ENCODE results near the gene ANTXR2.

Gene ANTXR2

DNA sequence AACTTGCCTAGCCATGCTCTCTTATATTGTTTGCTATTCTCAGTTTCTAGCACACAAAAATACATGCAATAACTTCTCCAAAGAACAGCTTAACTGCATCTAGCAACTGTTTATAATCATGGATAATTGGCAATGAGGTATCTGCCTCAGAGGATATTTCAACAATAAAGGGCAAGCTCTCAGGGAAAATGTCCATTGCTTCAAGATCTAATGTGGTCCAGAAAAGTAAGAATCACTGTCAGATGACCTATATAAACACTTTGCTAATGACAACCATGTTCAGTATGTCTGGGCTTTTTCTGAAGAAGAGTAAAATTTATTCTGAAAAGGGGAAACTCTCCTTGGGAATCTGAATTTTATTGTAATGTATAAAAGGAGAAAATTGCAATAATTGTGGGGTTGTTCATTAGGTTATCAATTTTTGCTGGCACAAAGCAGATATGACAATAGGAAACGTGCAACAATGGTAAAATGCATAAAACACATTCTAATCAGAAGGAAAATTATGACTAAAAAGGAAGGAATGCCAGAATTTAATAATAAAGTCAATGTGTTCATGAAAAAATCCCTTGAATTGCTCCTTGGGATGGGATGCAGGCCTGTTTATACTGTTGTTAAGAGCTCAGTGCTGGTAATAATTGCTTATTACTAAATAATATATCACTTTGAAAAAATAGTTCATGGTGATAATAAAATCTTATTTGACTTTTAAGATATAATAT lies 90.3 kb downstream of the ANTXR2 start:
- Histone ChIP-seq H4K20me1 (ENCODE audit: insufficient read depth, low read length) (no peaks in the 10 kb centered on the region), H3K27ac (ENCODE audit: low read depth, low read length, poor library complexity, severe bottlenecking) (no peak overlapping the region), H3K9me2 (ENCODE audit: low read depth, low read length) (no peaks in the 10 kb centered on the region), H2AFZ (ENCODE audit: low read length) (no peak overlapping the region), H3K9ac (ENCODE audit: low read length) (no peak overlapping the region), H3K27me3 (ENCODE audit: insufficient read depth, low read length) (no peaks in the 10 kb centered on the region), H3K79me2 (ENCODE audit: insufficient read depth, low read length) (no peaks in the 10 kb centered on the region), H3K4me1 (ENCODE audit: insufficient read depth, low read length, severe bottlenecking) (no peaks in the 10 kb centered on the region), H3K4me3 (ENCODE audit: low read depth, low read length, poor library complexity, severe bottlenecking) (no peak overlapping the region), H3K4me2 (ENCODE audit: low read length) (no peak overlapping the region), H3K36me3 (ENCODE audit: insufficient read depth, low read length) (no peaks in the 10 kb centered on the region), H3K9me3 (ENCODE audit: low read length) (no peaks in the 10 kb centered on the region), H3F3A (ENCODE audit: insufficient read depth, low read length) (no peaks in the 10 kb centered on the region)
- TF ChIP-seq, protein P1, sequence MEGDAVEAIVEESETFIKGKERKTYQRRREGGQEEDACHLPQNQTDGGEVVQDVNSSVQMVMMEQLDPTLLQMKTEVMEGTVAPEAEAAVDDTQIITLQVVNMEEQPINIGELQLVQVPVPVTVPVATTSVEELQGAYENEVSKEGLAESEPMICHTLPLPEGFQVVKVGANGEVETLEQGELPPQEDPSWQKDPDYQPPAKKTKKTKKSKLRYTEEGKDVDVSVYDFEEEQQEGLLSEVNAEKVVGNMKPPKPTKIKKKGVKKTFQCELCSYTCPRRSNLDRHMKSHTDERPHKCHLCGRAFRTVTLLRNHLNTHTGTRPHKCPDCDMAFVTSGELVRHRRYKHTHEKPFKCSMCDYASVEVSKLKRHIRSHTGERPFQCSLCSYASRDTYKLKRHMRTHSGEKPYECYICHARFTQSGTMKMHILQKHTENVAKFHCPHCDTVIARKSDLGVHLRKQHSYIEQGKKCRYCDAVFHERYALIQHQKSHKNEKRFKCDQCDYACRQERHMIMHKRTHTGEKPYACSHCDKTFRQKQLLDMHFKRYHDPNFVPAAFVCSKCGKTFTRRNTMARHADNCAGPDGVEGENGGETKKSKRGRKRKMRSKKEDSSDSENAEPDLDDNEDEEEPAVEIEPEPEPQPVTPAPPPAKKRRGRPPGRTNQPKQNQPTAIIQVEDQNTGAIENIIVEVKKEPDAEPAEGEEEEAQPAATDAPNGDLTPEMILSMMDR (IDR thresholded peaks at IDR 0.05; ENCODE audit: low read length): no peak
- no peak for TF ChIP-seq EZH2 (IDR thresholded peaks at IDR 0.05; ENCODE audit: borderline replicate concordance, low read length)

GRCh38 chr4:79980448-79980847 lies 92.6 kb downstream of the ANTXR2 start:
- Histone ChIP-seq H3K9me2 (ENCODE audit: low read depth, low read length) (no peaks in the 10 kb centered on the region), H3K79me2 (ENCODE audit: insufficient read depth, low read length) (no peaks in the 10 kb centered on the region), H3K27me3 (ENCODE audit: insufficient read depth, low read length) (no peaks in the 10 kb centered on the region), H4K20me1 (ENCODE audit: insufficient read depth, low read length) (no peaks in the 10 kb centered on the region), H3K9me3 (ENCODE audit: low read length) (no peaks in the 10 kb centered on the region), H3K4me1 (ENCODE audit: insufficient read depth, low read length, severe bottlenecking) (no peaks in the 10 kb centered on the region), H3K9ac (ENCODE audit: low read length) (no peak overlapping the region), H2AFZ (ENCODE audit: low read length) (no peak overlapping the region), H3F3A (ENCODE audit: insufficient read depth, low read length) (no peaks in the 10 kb centered on the region), H3K4me2 (ENCODE audit: low read length) (no peak overlapping the region), H3K27ac (ENCODE audit: low read depth, low read length, poor library complexity, severe bottlenecking) (no peak overlapping the region), H3K36me3 (ENCODE audit: insufficient read depth, low read length) (no peaks in the 10 kb centered on the region), H3K4me3 (ENCODE audit: low read depth, low read length, poor library complexity, severe bottlenecking) (no peak overlapping the region)
- TF ChIP-seq, protein P1 (IDR thresholded peaks at IDR 0.05; ENCODE audit: low read length): no peak
- TF ChIP-seq EZH2 (IDR thresholded peaks at IDR 0.05; ENCODE audit: borderline replicate concordance, low read length): no peak

- Histone ChIP-seq H3K36me3 (ENCODE audit: insufficient read depth, low read length) (no peaks in the 10 kb centered on the region), H3K9me2 (ENCODE audit: low read depth, low read length) (no peaks in the 10 kb centered on the region), H3K79me2 (ENCODE audit: insufficient read depth, low read length) (no peaks in the 10 kb centered on the region), H3K4me1 (ENCODE audit: insufficient read depth, low read length, severe bottlenecking) (no peaks in the 10 kb centered on the region), H3K4me3 (ENCODE audit: low read depth, low read length, poor library complexity, severe bottlenecking) (no peak overlapping the region), H3K4me2 (ENCODE audit: low read length) (no peak overlapping the region), H3K27me3 (ENCODE audit: insufficient read depth, low read length) (no peaks in the 10 kb centered on the region), H3K9me3 (ENCODE audit: low read length) (no peaks in the 10 kb centered on the region), H4K20me1 (ENCODE audit: insufficient read depth, low read length) (no peaks in the 10 kb centered on the region), H2AFZ (ENCODE audit: low read length) (no peak overlapping the region), H3K9ac (ENCODE audit: low read length) (no peak overlapping the region), H3K27ac (ENCODE audit: low read depth, low read length, poor library complexity, severe bottlenecking) (no peak overlapping the region), H3F3A (ENCODE audit: insufficient read depth, low read length) (no peaks in the 10 kb centered on the region)
- TF ChIP-seq, protein P1 (IDR thresholded peaks at IDR 0.05; ENCODE audit: low read length): no peak
- no peak for TF ChIP-seq EZH2 (IDR thresholded peaks at IDR 0.05; ENCODE audit: borderline replicate concordance, low read length)
These were observed 93.1 kb downstream of the ANTXR2 start for GRCh38 chr4:79979785-79980437.
